Activated CD8-positive, alpha-beta memory T cell treated with anti-CD3 and anti-CD28 coated beads, Interleukin-2, amount 50 U/mL, for 48 hours (primary cell): ENCODE results near the gene SLC6A6.

Experiments used
- DNase-seq: peaks from one replicate; pipeline ENCODE4 v3.0.0-alpha.2; 2020

SLC6A6 gene

GRCh38 chr3:14402304-14402811, at the start of gene SLC6A6:
Gene SLC6A6, plus strand, starts transcription at chr3:14402606. Its CDS starts 41,029 bp downstream, at chr3:14443635.
- peak; percentile 96 for DNase-seq

- no peak for DNase-seq
Observed at GRCh38 chr3:14353502-14353901, 48.9 kb upstream of the SLC6A6 start.

- no peak for DNase-seq
Observed at GRCh38 chr3:14357463-14357862, 44.9 kb upstream of the SLC6A6 start.

- DNase-seq = no peak
Observed at GRCh38 chr3:14358426-14359211, 43.8 kb upstream of the SLC6A6 start.

- no peak for DNase-seq
Observed at GRCh38 chr3:14359348-14359747, 43.1 kb upstream of the SLC6A6 start.

GRCh38 chr3:14360123-14360881, 42.1 kb upstream of the SLC6A6 start:
- DNase-seq = no peak

GRCh38 chr3:14361068-14361677, 41.2 kb upstream of the SLC6A6 start:
- DNase-seq = no peak

- no peak for DNase-seq
Observed at GRCh38 chr3:14362890-14363289, 39.5 kb upstream of the SLC6A6 start.

- DNase-seq = no peak
Observed at GRCh38 chr3:14363379-14363778, 39.0 kb upstream of the SLC6A6 start.

- DNase-seq = no peak
Observed at GRCh38 chr3:14363991-14364390, 38.4 kb upstream of the SLC6A6 start.

GRCh38 chr3:14364580-14365292, 37.7 kb upstream of the SLC6A6 start:
- DNase-seq = no peak

GRCh38 chr3:14366248-14366647, 36.2 kb upstream of the SLC6A6 start:
- DNase-seq = no peak

GRCh38 chr3:14366915-14367823, 35.2 kb upstream of the SLC6A6 start:
- DNase-seq = no peak

- DNase-seq = no peak
Observed at GRCh38 chr3:14368146-14368545, 34.3 kb upstream of the SLC6A6 start.

GRCh38 chr3:14368885-14369284, 33.5 kb upstream of the SLC6A6 start:
- no peak for DNase-seq

GRCh38 chr3:14369675-14370669, 32.4 kb upstream of the SLC6A6 start:
- no peak for DNase-seq

GRCh38 chr3:14370720-14371572, 31.5 kb upstream of the SLC6A6 start:
- DNase-seq = no peak

- no peak for DNase-seq
Observed at GRCh38 chr3:14371573-14372474, 30.6 kb upstream of the SLC6A6 start.
